ENCODE results near the gene MRPL48. TPM values are rescaled to one million over a fixed set of nuclear protein-coding genes. Genes with fewer than 3 reads are reported as not detected.

Gene MRPL48
- total RNA-seq, 1 donor from 2014 or later, result 35.6 TPM

GRCh38 chr11:73755670-73756069, 32.0 kb upstream of the MRPL48 start:
- Histone ChIP-seq H3K27ac (replicated peaks) (no peak overlapping the region), H3K4me1 (peaks cover 60% of the 10 kb centered on the region), H3K27me3 (ENCODE audit: low read depth) (no peaks in the 10 kb centered on the region), H3K4me3 (no peak overlapping the region), H3K36me3 (no peaks in the 10 kb centered on the region), H3K9me3 (replicated peaks) (no peaks in the 10 kb centered on the region)
- intact Hi-C loops (cut with micrococcal nuclease), result no loop called here
- no peak for DNase-seq
- no peak for TF ChIP-seq CTCF (IDR thresholded peaks at IDR 0.05; ENCODE audit: borderline replicate concordance)

GRCh38 chr11:73757598-73757997, 30.1 kb upstream of the MRPL48 start:
- peaks cover 53% of the 10 kb centered on the region for H3K4me1 ChIP-seq
- H3K36me3 ChIP-seq, result no peaks in the 10 kb centered on the region
- no peak overlapping the region for H3K27ac ChIP-seq (replicated peaks)
- H3K27me3 ChIP-seq (ENCODE audit: low read depth), result no peaks in the 10 kb centered on the region
- no peaks in the 10 kb centered on the region for H3K9me3 ChIP-seq (replicated peaks)
- intact Hi-C loops (cut with micrococcal nuclease), result no loop called here
- H3K4me3 ChIP-seq, result no peak overlapping the region
- DNase-seq, result no peak
- TF ChIP-seq CTCF (IDR thresholded peaks at IDR 0.05; ENCODE audit: borderline replicate concordance), result no peak

GRCh38 chr11:73758451-73758850, 29.2 kb upstream of the MRPL48 start:
- Histone ChIP-seq H3K4me3 (peak overlapping the region; percentile 100), H3K9me3 (replicated peaks) (no peaks in the 10 kb centered on the region), H3K27me3 (ENCODE audit: low read depth) (no peaks in the 10 kb centered on the region), H3K4me1 (peaks cover 47% of the 10 kb centered on the region), H3K36me3 (no peaks in the 10 kb centered on the region), H3K27ac (replicated peaks) (no peak overlapping the region)
- no peak for DNase-seq
- no peak for TF ChIP-seq CTCF (IDR thresholded peaks at IDR 0.05; ENCODE audit: borderline replicate concordance)
- intact Hi-C loops (cut with micrococcal nuclease), result no loop called here

- DNase-seq, result no peak
- Histone ChIP-seq H3K27me3 (ENCODE audit: low read depth) (no peaks in the 10 kb centered on the region), H3K9me3 (replicated peaks) (no peaks in the 10 kb centered on the region), H3K27ac (replicated peaks) (peak overlapping the region; percentile 100), H3K4me1 (peaks cover 39% of the 10 kb centered on the region), H3K36me3 (no peaks in the 10 kb centered on the region), H3K4me3 (peak overlapping the region; percentile 100)
- intact Hi-C loops (cut with micrococcal nuclease), result no loop called here
- no peak for TF ChIP-seq CTCF (IDR thresholded peaks at IDR 0.05; ENCODE audit: borderline replicate concordance)
Measured at GRCh38 chr11:73759610-73760134, 28.0 kb upstream of the MRPL48 start.

GRCh38 chr11:73760135-73760678, 27.5 kb upstream of the MRPL48 start:
- intact Hi-C loops (cut with micrococcal nuclease), result no loop called here
- TF ChIP-seq CTCF (IDR thresholded peaks at IDR 0.05; ENCODE audit: borderline replicate concordance), result no peak
- H3K27me3 ChIP-seq (ENCODE audit: low read depth), result no peaks in the 10 kb centered on the region
- no peaks in the 10 kb centered on the region for H3K36me3 ChIP-seq
- DNase-seq, result peak; percentile 50
- no peaks in the 10 kb centered on the region for H3K9me3 ChIP-seq (replicated peaks)
- peak overlapping the region; percentile 100 for H3K4me3 ChIP-seq
- H3K27ac ChIP-seq (replicated peaks), result peak overlapping the region; percentile 100
- H3K4me1 ChIP-seq, result peaks cover 37% of the 10 kb centered on the region

Data from left ventricle myocardium inferior (tissue), 1 donor.